ENCODE measurements around the gene TSC22D4.

The TSC22D4 gene

GRCh38 chr7:100469227-100470044 lies 9.6 kb downstream of the TSC22D4 start:
- DNase-seq (ENCODE audit: extremely low spot score) = peak; percentile 90
- TF ChIP-seq FOXK2 (IDR thresholded peaks at IDR 0.05) = no peak
- ChIA-PET POLR2A (interaction anchor here (0.8 to 1.6 kb wide), 4 partner anchors 10 to 405 kb away, joined by 3 to 5 read pairs (median 4); partner anchors contain the start of genes FBXO24, LRCH4, SRRT and TSC22D4), CTCF (interaction anchor here (0.5 to 1.5 kb wide), 9 partner anchors 9 to 95 kb away, joined by 3 to 13 read pairs (median 4); partner anchors contain the start of gene TSC22D4)

- ChIA-PET CTCF (interaction anchor here (1.2 kb wide), 1 partner anchor 97 kb away, joined by 4 read pairs; no protein-coding TSS in a partner anchor), POLR2A (no interaction called here)
- no peak for DNase-seq (ENCODE audit: extremely low spot score)
- TF ChIP-seq FOXK2 (IDR thresholded peaks at IDR 0.05) (no peak), L3MBTL2 (conservative IDR thresholded peaks at IDR 0.05) (no peak), CTBP1 (IDR thresholded peaks at IDR 0.05; ENCODE audit: borderline replicate concordance) (no peak), SP1 (IDR thresholded peaks at IDR 0.05) (no peak), BHLHE40 (IDR thresholded peaks at IDR 0.05; ENCODE audit: borderline replicate concordance) (no peak), NFRKB (IDR thresholded peaks at IDR 0.05) (no peak), HDGF (IDR thresholded peaks at IDR 0.05; ENCODE audit: borderline replicate concordance) (no peak), TARDBP (IDR thresholded peaks at IDR 0.05) (no peak), SUZ12 (IDR thresholded peaks at IDR 0.05) (no peak), ELF4 (IDR thresholded peaks at IDR 0.05) (no peak), ARNT (IDR thresholded peaks at IDR 0.05) (no peak), FOXM1 (IDR thresholded peaks at IDR 0.05; ENCODE audit: borderline replicate concordance) (no peak), LEF1 (IDR thresholded peaks at IDR 0.05; ENCODE audit: borderline replicate concordance) (no peak), FOXA1 (IDR thresholded peaks at IDR 0.05) (no peak), ZNF384 (IDR thresholded peaks at IDR 0.05) (no peak), PKNOX1 (IDR thresholded peaks at IDR 0.05) (no peak)
Measured at GRCh38 chr7:100467638-100468373, 11.2 kb downstream of the TSC22D4 start.

- ChIA-PET CTCF (interaction anchor here (1.2 to 2.6 kb wide), 2 partner anchors 11 to 98 kb away, joined by 4 to 13 read pairs; no protein-coding TSS in a partner anchor), POLR2A (no interaction called here)
- DNase-seq (ENCODE audit: extremely low spot score) = no peak
- TF ChIP-seq ELF4 (IDR thresholded peaks at IDR 0.05) = no peak
- TF ChIP-seq LEF1 (IDR thresholded peaks at IDR 0.05; ENCODE audit: borderline replicate concordance) = no peak
- no peak for TF ChIP-seq PKNOX1 (IDR thresholded peaks at IDR 0.05)
- no peak for TF ChIP-seq CTBP1 (IDR thresholded peaks at IDR 0.05; ENCODE audit: borderline replicate concordance)
Measured at GRCh38 chr7:100466653-100467605, 12.1 kb downstream of the TSC22D4 start.

DNA sequence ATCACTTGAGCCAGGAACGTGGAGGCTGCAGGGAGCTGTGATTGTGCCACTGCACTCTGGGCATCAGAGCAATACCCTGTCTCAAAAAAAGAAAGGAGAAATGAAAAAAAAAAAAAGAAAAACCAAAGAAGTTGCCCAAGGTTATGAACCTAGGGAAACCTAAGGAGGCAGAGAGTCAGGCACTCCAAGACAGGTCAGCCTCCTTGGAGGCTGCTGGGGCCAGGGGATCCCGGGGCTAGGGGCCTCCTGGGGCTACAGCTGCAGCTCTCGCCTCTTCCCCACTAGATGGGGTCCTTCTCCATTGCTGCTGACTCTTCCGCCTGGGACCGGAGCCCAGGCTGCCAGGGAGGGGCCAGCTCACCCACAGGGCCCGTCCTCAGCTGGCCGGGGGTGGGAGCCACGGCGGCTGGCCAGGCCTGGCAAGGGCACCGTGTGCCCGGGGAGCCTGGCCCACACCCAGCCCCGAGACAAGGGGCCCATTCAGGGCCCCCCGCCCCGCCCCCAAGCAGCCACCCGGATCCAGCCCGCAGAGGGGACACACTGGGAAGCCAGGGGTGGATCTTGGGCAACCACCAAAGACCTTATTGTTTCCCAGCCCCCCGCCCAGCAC lies 13.2 kb downstream of the TSC22D4 start:
- DNase-seq (ENCODE audit: extremely low spot score) = peak; percentile 71
- ChIA-PET CTCF (interaction anchor here (0.6 to 2.6 kb wide), 7 partner anchors 9 to 123 kb away, joined by 3 to 13 read pairs (median 4); no protein-coding TSS in a partner anchor), POLR2A (interaction anchor here (0.6 to 1.4 kb wide), 2 partner anchors 13 to 240 kb away, joined by 3 to 4 read pairs; partner anchors contain the start of genes POP7 and TSC22D4)
- TF ChIP-seq CTBP1 (IDR thresholded peaks at IDR 0.05; ENCODE audit: borderline replicate concordance) (no peak), ELF4 (IDR thresholded peaks at IDR 0.05) (no peak), PKNOX1 (IDR thresholded peaks at IDR 0.05) (no peak), NFRKB (IDR thresholded peaks at IDR 0.05) (no peak), FOXM1 (IDR thresholded peaks at IDR 0.05; ENCODE audit: borderline replicate concordance) (no peak), ARNT (IDR thresholded peaks at IDR 0.05) (no peak), FOXA1 (IDR thresholded peaks at IDR 0.05) (no peak), SP1 (IDR thresholded peaks at IDR 0.05) (no peak), FOXK2 (IDR thresholded peaks at IDR 0.05) (no peak), ZNF384 (IDR thresholded peaks at IDR 0.05) (no peak), L3MBTL2 (conservative IDR thresholded peaks at IDR 0.05) (no peak), SUZ12 (IDR thresholded peaks at IDR 0.05) (no peak), LEF1 (IDR thresholded peaks at IDR 0.05; ENCODE audit: borderline replicate concordance) (no peak), HDGF (IDR thresholded peaks at IDR 0.05; ENCODE audit: borderline replicate concordance) (no peak), TARDBP (IDR thresholded peaks at IDR 0.05) (no peak), BHLHE40 (IDR thresholded peaks at IDR 0.05; ENCODE audit: borderline replicate concordance) (no peak)

DNA sequence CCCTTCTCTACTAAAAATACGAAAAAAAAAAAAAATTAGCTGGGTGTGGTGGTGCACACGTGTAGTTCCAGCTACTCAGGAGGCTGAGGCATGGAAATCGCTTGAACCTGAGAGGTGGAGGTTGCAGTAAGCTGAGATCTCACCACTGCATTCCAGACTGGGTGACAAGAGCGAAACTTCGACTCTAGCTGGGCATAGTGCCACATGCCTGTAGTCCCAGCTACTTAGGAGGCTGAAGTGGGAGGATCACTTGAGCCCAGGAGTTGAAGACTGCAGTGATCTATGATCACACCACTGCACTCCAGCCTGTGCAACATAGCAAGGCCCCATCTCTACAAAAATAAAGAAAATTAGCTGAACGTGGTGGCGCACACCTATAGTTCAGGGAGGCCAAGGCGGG lies 13.7 kb downstream of the TSC22D4 start:
- POLR2A ChIA-PET = interaction anchor here (0.6 to 1.4 kb wide), 2 partner anchors 14 to 241 kb away, joined by 3 to 4 read pairs; partner anchors contain the start of genes POP7 and TSC22D4
- no peak for DNase-seq (ENCODE audit: extremely low spot score)
- CTCF ChIA-PET = interaction anchor here (0.6 to 2.6 kb wide), 7 partner anchors 9 to 123 kb away, joined by 3 to 13 read pairs (median 4); no protein-coding TSS in a partner anchor
- TF ChIP-seq ZNF384 (IDR thresholded peaks at IDR 0.05) (no peak), PKNOX1 (IDR thresholded peaks at IDR 0.05) (no peak), HDGF (IDR thresholded peaks at IDR 0.05; ENCODE audit: borderline replicate concordance) (no peak), LEF1 (IDR thresholded peaks at IDR 0.05; ENCODE audit: borderline replicate concordance) (no peak), SUZ12 (IDR thresholded peaks at IDR 0.05) (no peak), BHLHE40 (IDR thresholded peaks at IDR 0.05; ENCODE audit: borderline replicate concordance) (no peak), FOXA1 (IDR thresholded peaks at IDR 0.05) (no peak)
